Measurements from ENCODE around the gene IL5RA.

Gene IL5RA, protein sequence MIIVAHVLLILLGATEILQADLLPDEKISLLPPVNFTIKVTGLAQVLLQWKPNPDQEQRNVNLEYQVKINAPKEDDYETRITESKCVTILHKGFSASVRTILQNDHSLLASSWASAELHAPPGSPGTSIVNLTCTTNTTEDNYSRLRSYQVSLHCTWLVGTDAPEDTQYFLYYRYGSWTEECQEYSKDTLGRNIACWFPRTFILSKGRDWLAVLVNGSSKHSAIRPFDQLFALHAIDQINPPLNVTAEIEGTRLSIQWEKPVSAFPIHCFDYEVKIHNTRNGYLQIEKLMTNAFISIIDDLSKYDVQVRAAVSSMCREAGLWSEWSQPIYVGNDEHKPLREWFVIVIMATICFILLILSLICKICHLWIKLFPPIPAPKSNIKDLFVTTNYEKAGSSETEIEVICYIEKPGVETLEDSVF

GRCh38 chr3:3110299-3110630 lies at the start of gene IL5RA:
Gene IL5RA, minus strand, starts transcription at chr3:3110374. Its CDS starts 5,390 bp downstream, at chr3:3104984.
- H3K27ac Mint-ChIP-seq, result no peak within 1 kb of the TSS
- H3K27me3 Mint-ChIP-seq, result peaks cover 6% of the 10 kb centered on the region
- H3K4me3 Mint-ChIP-seq, result no peak within 1 kb of the TSS
- H3K9me3 Mint-ChIP-seq, result no peaks in the 10 kb centered on the region
- H3K4me1 Mint-ChIP-seq, result no peaks in the 10 kb centered on the region
- DNase-seq (no peak), ATAC-seq (peak; percentile 28)

- Mint-ChIP-seq H3K9me3 (no peaks in the 10 kb centered on the region), H3K27ac (no peak overlapping the region), H3K27me3 (no peaks in the 10 kb centered on the region), H3K4me3 (no peak overlapping the region), H3K4me1 (peaks cover 10% of the 10 kb centered on the region)
- DNase-seq (no peak), ATAC-seq (no peak)
Observed at GRCh38 chr3:3157484-3157883, 47.3 kb upstream of the IL5RA start.

GRCh38 chr3:3154879-3155610 lies 44.9 kb upstream of the IL5RA start:
- Mint-ChIP-seq H3K27ac (peak overlapping the region in 1 of 2 donors; percentile 8), H3K9me3 (no peaks in the 10 kb centered on the region), H3K27me3 (no peaks in the 10 kb centered on the region), H3K4me3 (no peak overlapping the region), H3K4me1 (peaks cover 8% of the 10 kb centered on the region)
- ATAC-seq (no peak), DNase-seq (no peak)

GRCh38 chr3:3151513-3151912 lies 41.3 kb upstream of the IL5RA start:
- Mint-ChIP-seq H3K4me3 (no peak overlapping the region), H3K27me3 (no peaks in the 10 kb centered on the region), H3K4me1 (peaks cover 9% of the 10 kb centered on the region), H3K9me3 (no peaks in the 10 kb centered on the region), H3K27ac (no peak overlapping the region)
- ATAC-seq (no peak), DNase-seq (no peak)

DNA sequence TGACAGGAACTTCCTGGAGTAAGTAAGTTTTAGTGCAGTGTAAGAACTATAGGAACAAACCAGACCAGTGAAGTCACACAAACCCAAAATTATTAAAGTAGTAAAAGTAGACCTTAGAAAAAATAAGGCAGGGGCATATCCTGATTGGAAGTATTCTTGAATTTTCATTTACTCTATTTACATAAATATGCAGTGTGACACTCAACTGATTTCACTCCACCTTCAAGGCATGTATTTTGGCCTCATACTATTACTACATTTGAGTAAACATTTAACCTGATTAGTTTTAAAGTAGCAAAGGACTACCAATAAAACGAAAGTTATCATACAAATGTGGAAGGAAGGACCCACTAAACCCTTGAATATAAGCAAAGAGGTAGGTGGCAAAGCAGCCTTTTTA lies 39.4 kb upstream of the IL5RA start:
- Mint-ChIP-seq H3K4me1 (peaks cover 16% of the 10 kb centered on the region), H3K27me3 (no peaks in the 10 kb centered on the region), H3K27ac (peak overlapping the region in 1 of 2 donors; percentile 78), H3K4me3 (no peak overlapping the region), H3K9me3 (no peaks in the 10 kb centered on the region)
- ATAC-seq (no peak), DNase-seq (no peak)

DNA sequence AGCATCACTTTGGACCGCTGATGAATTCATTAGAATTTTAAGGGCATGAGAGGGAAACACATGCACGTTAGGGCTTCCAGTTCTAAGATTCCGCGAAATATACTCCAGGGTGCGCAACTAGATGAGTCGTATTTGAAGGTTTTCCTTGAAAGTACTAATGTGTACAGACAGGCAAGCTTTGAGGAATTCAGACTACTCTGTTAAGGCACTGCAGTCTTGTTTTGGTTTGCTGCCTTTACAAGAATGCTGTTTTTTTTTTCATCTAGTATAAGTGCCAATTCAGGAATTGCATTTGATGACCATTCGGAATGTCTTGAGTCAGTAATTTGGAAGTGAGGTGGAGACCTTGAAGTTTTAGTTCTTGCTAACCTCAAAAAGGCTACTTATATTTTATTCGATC lies 35.7 kb upstream of the IL5RA start:
- ATAC-seq (no peak), DNase-seq (no peak)
- Mint-ChIP-seq H3K27ac (peak overlapping the region in 1 of 2 donors; percentile 72), H3K9me3 (no peaks in the 10 kb centered on the region), H3K27me3 (no peaks in the 10 kb centered on the region), H3K4me3 (no peak overlapping the region), H3K4me1 (peaks cover 16% of the 10 kb centered on the region)

GRCh38 chr3:3141939-3142338 lies 31.8 kb upstream of the IL5RA start:
- Mint-ChIP-seq H3K4me1 (peaks cover 21% of the 10 kb centered on the region), H3K9me3 (no peaks in the 10 kb centered on the region), H3K27me3 (no peaks in the 10 kb centered on the region), H3K27ac (peak overlapping the region in 1 of 2 donors; percentile 62), H3K4me3 (no peak overlapping the region)
- DNase-seq (no peak), ATAC-seq (peak; percentile 46)

DNA sequence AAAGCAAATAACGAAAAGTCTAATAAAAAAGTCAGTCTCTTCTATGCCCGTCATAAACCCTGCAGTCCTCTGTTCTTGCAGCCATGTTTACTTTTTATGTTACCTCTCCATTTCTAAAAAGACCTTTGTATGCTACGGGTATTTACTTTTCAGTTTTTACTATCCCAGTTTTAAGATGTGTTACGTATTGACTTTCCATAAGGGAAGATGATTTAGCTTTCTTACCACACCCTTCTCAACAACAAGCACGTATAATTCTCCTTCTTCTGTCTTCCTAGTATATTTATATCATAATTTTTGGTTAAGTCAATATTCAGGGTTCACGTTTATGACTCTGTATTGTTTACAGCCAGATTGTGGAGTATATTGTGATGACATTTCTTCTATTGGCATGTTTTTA lies 27.4 kb upstream of the IL5RA start:
- Mint-ChIP-seq H3K27ac (no peak overlapping the region), H3K4me3 (no peak overlapping the region), H3K27me3 (no peaks in the 10 kb centered on the region), H3K4me1 (peaks cover 41% of the 10 kb centered on the region), H3K9me3 (no peaks in the 10 kb centered on the region)
- DNase-seq, result no peak
- ATAC-seq, result no peak

DNA sequence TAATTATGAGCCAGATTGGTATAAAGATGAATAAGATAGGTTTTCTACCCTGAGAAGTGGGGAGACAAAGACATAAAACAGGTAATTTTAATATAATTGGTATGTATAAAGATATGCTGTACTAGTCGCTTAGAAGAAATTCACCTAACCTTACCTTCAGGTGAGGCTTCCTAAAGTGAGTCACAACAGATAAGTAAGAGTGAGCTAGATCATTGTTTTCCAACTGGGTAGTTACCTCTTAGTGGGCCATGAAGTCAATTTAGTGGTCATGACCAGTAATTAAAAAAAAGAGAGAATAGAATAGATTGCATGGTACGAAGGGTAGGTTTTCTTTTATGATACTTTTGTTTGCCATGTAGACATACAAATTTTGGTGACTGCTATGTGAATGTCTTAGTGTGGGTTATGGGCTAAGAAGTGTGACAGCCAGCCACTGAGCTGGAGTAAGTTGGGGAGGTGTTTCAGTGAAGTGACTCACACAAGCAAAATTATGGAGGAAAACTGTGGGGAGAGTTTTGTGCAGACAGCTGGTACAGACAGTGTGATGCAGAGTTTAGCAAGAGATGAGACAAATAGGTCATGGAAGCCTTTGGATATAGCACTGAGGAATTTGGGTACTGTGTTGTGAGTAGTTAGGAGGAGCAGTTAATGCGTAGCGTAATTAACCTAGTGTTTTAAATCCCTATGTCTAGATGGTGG lies 24.7 kb upstream of the IL5RA start:
- Mint-ChIP-seq H3K4me3 (no peak overlapping the region), H3K27ac (peak overlapping the region in 1 of 2 donors; percentile 94), H3K4me1 (peaks cover 44% of the 10 kb centered on the region), H3K9me3 (no peaks in the 10 kb centered on the region), H3K27me3 (no peaks in the 10 kb centered on the region)
- peak; percentile 59 for ATAC-seq
- no peak for DNase-seq

DNA sequence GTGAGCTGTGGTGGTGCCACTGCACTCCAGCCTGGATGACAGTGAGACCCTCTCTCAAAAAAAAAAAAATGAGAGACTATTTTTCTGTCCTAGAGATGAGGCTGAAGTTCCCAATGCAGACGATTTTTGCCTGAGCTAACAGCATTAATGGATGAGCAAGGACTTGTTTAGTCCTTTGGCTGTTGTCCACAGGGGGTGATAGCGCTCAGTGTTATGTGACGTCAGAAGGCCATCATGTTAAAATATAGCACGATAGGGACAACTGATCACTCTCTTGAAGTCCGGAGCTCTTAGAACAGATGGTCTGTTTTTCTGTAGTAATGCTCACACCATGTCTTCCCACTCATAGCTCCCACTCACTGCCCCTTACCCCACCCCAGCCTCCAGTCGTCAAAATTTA lies 23.3 kb upstream of the IL5RA start:
- no peak for ATAC-seq
- no peaks in the 10 kb centered on the region for H3K9me3 Mint-ChIP-seq
- no peak overlapping the region for H3K4me3 Mint-ChIP-seq
- no peak overlapping the region for H3K27ac Mint-ChIP-seq
- DNase-seq, result no peak
- H3K27me3 Mint-ChIP-seq, result no peaks in the 10 kb centered on the region
- peaks cover 49% of the 10 kb centered on the region for H3K4me1 Mint-ChIP-seq

DNA sequence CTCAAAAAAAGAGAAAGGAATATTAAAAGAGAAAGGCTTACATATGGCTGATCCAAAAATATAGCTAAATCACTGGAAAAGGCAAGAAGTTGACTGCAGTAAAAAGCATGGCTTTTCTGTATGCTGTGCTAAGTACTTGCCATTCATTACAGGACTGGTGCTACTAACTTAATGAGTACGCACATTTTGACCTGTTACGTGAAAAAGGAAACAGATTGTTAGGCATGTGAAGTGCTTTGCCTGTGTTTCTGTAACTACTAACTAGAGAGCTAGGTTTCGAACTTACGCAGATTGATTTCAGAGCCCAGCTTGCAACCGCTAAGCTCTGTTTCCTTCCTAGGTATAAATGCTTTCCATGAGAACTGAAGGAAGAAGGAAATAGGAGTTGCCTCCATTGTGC lies 19.4 kb upstream of the IL5RA start:
- ATAC-seq (no peak), DNase-seq (no peak)
- peak overlapping the region in 1 of 2 donors; percentile 97 for H3K4me3 Mint-ChIP-seq
- H3K9me3 Mint-ChIP-seq, result no peaks in the 10 kb centered on the region
- H3K27ac Mint-ChIP-seq, result no peak overlapping the region
- peaks cover 67% of the 10 kb centered on the region for H3K4me1 Mint-ChIP-seq
- no peaks in the 10 kb centered on the region for H3K27me3 Mint-ChIP-seq

GRCh38 chr3:3127432-3128010 lies 17.3 kb upstream of the IL5RA start:
- Mint-ChIP-seq H3K4me1 (peaks cover 48% of the 10 kb centered on the region), H3K27ac (peak overlapping the region; percentile 98 to 99), H3K27me3 (no peaks in the 10 kb centered on the region), H3K9me3 (no peaks in the 10 kb centered on the region), H3K4me3 (peak overlapping the region; percentile 97)
- peak; percentile 18 to 49 for DNase-seq
- peak; percentile 65 for ATAC-seq

DNA sequence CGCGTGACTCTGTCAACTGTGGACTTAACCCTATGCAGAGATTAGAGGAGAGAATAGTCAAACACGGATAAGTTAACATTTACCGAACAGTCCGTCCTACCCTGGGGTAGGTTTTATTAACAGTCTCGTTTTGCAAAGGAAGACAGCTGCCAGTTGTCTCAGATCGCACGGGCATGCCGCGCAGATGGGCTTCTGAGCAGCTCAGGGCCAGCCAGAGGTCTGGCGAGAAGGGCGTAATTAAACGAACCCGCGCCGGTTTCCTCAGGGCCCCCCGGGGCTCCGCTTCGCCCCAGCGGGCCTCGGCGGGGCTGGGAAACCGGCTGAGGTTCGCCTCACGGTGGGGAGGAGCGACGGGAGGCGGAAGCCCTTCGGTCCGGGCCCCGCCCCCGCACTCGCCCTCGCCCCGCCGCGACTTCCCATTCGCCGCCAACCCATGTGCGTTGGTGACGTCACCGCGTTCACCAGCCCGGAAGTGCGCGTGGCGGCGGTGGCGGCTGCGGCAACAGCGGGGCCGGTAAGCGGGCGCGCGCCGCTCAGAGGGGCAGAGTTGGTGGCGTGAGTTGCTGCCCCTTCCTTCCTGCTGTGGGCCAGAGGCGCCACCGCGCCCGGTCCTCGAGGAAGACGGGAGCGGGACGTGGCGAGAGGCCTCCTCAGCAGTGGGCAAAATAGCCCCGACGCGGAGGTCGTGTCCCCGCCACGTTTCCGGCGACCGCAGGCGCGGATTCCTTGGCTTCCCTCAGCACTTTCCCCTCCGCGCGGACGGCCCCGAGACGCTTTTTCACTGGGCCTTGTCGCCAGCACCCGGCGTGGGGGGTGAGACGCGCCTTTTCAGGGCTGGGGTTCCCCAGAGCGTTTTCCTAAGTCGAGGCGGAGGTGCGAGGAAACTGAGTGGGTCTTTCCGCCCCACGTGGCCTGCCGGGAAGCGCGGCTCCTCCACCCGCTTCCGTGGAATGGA lies 16.6 kb upstream of the IL5RA start, which contains the start of gene TRNT1:
Gene TRNT1 (plus strand): TSS at position 464 of the 955 bp plus-strand sequence. CDS start 2,101 bp downstream, outside the sequence.
- Mint-ChIP-seq H3K4me3 (peak within 1 kb of the TSS; percentile 97), H3K27ac (peak within 1 kb of the TSS; percentile 98 to 99), H3K27me3 (no peaks in the 10 kb centered on the region), H3K9me3 (no peaks in the 10 kb centered on the region), H3K4me1 (peaks cover 48% of the 10 kb centered on the region)
- DNase-seq (peak; percentile 92 to 96), ATAC-seq (peak; percentile 88)

DNA sequence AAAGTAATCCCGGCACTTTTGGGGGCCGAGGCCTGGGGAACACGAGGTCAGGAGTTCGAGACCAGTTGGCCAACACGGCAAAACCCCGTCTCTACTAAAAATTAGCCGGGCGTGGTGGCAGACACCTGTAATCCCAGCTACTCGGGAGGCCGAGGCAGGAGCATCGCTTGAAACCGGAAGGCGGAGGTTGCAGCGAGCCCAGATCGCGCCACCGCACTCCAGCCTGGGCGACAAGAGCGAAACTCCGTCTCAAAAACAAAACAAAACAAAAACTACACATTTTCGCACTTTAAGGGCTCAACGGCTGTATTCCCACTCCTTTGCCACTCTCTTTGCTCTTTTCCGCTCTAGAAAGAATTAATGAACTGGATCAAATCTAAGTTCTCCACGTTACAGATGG lies 15.8 kb upstream of the IL5RA start:
- Mint-ChIP-seq H3K27ac (peak overlapping the region; percentile 92 to 98), H3K4me1 (peaks cover 48% of the 10 kb centered on the region)

More for the DNA sequence above, 15.8 kb upstream of the IL5RA start:
- H3K9me3 Mint-ChIP-seq, result no peaks in the 10 kb centered on the region
- no peaks in the 10 kb centered on the region for H3K27me3 Mint-ChIP-seq
- no peak for ATAC-seq
- peak overlapping the region; percentile 97 for H3K4me3 Mint-ChIP-seq
- no peak for DNase-seq
